Stimulated activated CD4-positive, alpha-beta T cell treated with anti-CD3 and anti-CD28 coated beads, Interleukin-4, amount 100 ng/mL, for 24 hours (primary cell): ENCODE measurements around the gene PRDM5.

Source experiments
- DNase-seq: peaks from one replicate; pipeline ENCODE4 v3.0.0-alpha.2; 2020

Gene PRDM5

GRCh38 chr4:120853161-120853935 lies 69.2 kb downstream of the PRDM5 start:
- DNase-seq, result no peak

- DNase-seq, result no peak
Measured at GRCh38 chr4:120850018-120850599, 72.4 kb downstream of the PRDM5 start.

GRCh38 chr4:120847019-120847582 lies 75.4 kb downstream of the PRDM5 start:
- DNase-seq, result no peak

GRCh38 chr4:120844528-120844921 lies 78.0 kb downstream of the PRDM5 start:
- DNase-seq, result no peak

- DNase-seq, result no peak
Measured at GRCh38 chr4:120843849-120844527, 78.5 kb downstream of the PRDM5 start.

GRCh38 chr4:120842031-120842430 lies 80.5 kb downstream of the PRDM5 start:
- no peak for DNase-seq

- no peak for DNase-seq
Measured at GRCh38 chr4:120841580-120841979, 80.9 kb downstream of the PRDM5 start.

GRCh38 chr4:120839974-120840751 lies 82.4 kb downstream of the PRDM5 start:
- DNase-seq, result no peak

GRCh38 chr4:120839334-120839973 lies 83.1 kb downstream of the PRDM5 start:
- no peak for DNase-seq

GRCh38 chr4:120838784-120839183 lies 83.7 kb downstream of the PRDM5 start:
- DNase-seq, result no peak

GRCh38 chr4:120837656-120838055 lies 84.9 kb downstream of the PRDM5 start:
- DNase-seq, result no peak

GRCh38 chr4:120835342-120835741 lies 87.2 kb downstream of the PRDM5 start:
- DNase-seq, result no peak

- DNase-seq, result no peak
Measured at GRCh38 chr4:120830204-120830603, 92.3 kb downstream of the PRDM5 start.

GRCh38 chr4:120829113-120829831 lies 93.3 kb downstream of the PRDM5 start:
- no peak for DNase-seq

GRCh38 chr4:120826853-120827252 lies 95.7 kb downstream of the PRDM5 start:
- no peak for DNase-seq

GRCh38 chr4:120826449-120826848 lies 96.1 kb downstream of the PRDM5 start:
- no peak for DNase-seq

GRCh38 chr4:120824946-120825345 lies 97.6 kb downstream of the PRDM5 start:
- no peak for DNase-seq

- no peak for DNase-seq
Measured at GRCh38 chr4:120821977-120822376, 100.5 kb downstream of the PRDM5 start.

- DNase-seq, result no peak
Measured at GRCh38 chr4:120821029-120821428, 101.5 kb downstream of the PRDM5 start.

GRCh38 chr4:120819805-120820437 lies 102.6 kb downstream of the PRDM5 start:
- no peak for DNase-seq

GRCh38 chr4:120816296-120816965 lies 106.1 kb downstream of the PRDM5 start:
- DNase-seq, result no peak
